IMR-90 (cell line): ENCODE results near the gene SLC7A6.

ENCODE experiments used
- BHLHE40 ChIP-seq: fragments of 150-350 bp; IDR thresholded peaks from 2 replicates; pipeline ENCODE4 v1.6.1; 2016; ENCODE audit warnings: mild to moderate bottlenecking, low read depth, low read length
- CEBPB ChIP-seq: IDR thresholded peaks from 2 replicates; pipeline ENCODE4 v1.6.1; 2012; ENCODE audit warnings: low read depth, low read length, improper control_type of control experiment
- CHD1 ChIP-seq: IDR thresholded peaks from 2 replicates; pipeline ENCODE4 v1.6.1; 2012; ENCODE audit warnings: low read depth, low read length, improper control_type of control experiment
- FOS ChIP-seq: fragments of 150-350 bp; IDR thresholded peaks from 2 replicates; pipeline ENCODE4 v1.6.1; 2016; ENCODE audit warnings: low read depth, low read length
- MAFK ChIP-seq: IDR thresholded peaks from 2 replicates; pipeline ENCODE4 v1.6.1; 2012; ENCODE audit warnings: low read depth, low read length, improper control_type of control experiment
- MAZ ChIP-seq: IDR thresholded peaks from 2 replicates; pipeline ENCODE4 v1.6.1; 2012; ENCODE audit warnings: low read depth, mild to moderate bottlenecking, low read length, improper control_type of control experiment, moderate library complexity, borderline replicate concordance
- MXI1 ChIP-seq: IDR thresholded peaks from 2 replicates; pipeline ENCODE4 v1.6.1; 2012; ENCODE audit warnings: low read depth, mild to moderate bottlenecking, low read length, moderate library complexity, borderline replicate concordance
- NFE2L2 ChIP-seq: fragments of 150-350 bp; IDR thresholded peaks from 2 replicates; pipeline ENCODE4 v1.6.1; 2016; ENCODE audit warnings: low read depth, mild to moderate bottlenecking, low read length
- POLR2A ChIP-seq: IDR thresholded peaks from 2 replicates; pipeline ENCODE4 v1.6.1; 2012; ENCODE audit warnings: mild to moderate bottlenecking, low read depth, low read length
- RAD21 ChIP-seq: IDR thresholded peaks from 2 replicates; pipeline ENCODE4 v1.6.1; 2012; ENCODE audit warnings: low read length, improper control_type of control experiment
- RCOR1 ChIP-seq: IDR thresholded peaks from 2 replicates; pipeline ENCODE4 v1.6.1; 2012; ENCODE audit warnings: mild to moderate bottlenecking, low read length, improper control_type of control experiment; ENCODE audit not compliant: insufficient replicate concordance
- SMC3 ChIP-seq: fragments of 150-350 bp; IDR thresholded peaks from 2 replicates; pipeline ENCODE4 v1.6.1; 2016; ENCODE audit warnings: low read depth, mild to moderate bottlenecking, antibody characterized with exemption, low read length, moderate library complexity
- TF ChIP-seq, protein P1 (sequence below): conservative IDR thresholded peaks from 2 replicates; pipeline ENCODE4 v1.5.1; 2012; ENCODE audit warnings: mild to moderate bottlenecking, low read depth, low read length, improper control_type of control experiment
- TF ChIP-seq, protein P2 (sequence below): fragments of 150-350 bp; IDR thresholded peaks from 2 replicates; pipeline ENCODE4 v1.6.1; 2017; ENCODE audit warnings: mild to moderate bottlenecking, antibody characterized with exemption, low read length, low read depth

DNA sequence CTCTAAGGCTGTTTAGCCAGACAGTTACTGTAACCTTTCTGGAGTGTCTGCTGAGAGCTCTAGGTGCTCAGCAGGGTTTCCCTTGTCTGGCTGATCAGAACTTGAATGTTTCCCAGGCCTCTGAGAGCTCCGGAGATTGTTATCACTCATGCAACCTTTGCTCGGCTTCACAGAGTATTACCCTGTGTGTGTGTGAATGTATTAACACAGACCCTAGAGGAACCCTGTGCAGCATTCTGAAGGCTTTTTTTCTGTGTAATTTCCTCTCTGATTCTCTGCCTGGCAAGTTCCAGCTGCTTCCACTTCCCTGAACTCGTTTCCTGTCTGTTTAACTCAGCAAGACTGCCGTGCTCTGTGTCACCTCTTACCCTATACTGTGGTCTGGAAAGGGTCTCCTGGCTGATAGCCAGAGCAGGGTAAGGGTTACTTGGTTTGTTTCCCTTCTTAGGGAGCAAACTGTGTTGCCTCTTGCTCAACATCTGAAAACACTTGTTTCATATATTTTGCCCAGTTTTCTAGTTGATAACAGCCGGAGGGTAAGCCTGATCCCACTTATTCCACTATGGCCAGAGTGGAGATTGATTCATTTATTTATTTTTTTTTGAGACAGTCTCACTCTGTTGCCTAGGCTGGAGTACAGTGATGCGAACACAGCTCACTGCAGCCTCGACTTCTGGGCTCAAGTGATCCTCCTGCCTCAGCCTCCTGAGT, 68.2 kb downstream of the SLC7A6 start:
- no peak for TF ChIP-seq BHLHE40
- TF ChIP-seq, protein P1, sequence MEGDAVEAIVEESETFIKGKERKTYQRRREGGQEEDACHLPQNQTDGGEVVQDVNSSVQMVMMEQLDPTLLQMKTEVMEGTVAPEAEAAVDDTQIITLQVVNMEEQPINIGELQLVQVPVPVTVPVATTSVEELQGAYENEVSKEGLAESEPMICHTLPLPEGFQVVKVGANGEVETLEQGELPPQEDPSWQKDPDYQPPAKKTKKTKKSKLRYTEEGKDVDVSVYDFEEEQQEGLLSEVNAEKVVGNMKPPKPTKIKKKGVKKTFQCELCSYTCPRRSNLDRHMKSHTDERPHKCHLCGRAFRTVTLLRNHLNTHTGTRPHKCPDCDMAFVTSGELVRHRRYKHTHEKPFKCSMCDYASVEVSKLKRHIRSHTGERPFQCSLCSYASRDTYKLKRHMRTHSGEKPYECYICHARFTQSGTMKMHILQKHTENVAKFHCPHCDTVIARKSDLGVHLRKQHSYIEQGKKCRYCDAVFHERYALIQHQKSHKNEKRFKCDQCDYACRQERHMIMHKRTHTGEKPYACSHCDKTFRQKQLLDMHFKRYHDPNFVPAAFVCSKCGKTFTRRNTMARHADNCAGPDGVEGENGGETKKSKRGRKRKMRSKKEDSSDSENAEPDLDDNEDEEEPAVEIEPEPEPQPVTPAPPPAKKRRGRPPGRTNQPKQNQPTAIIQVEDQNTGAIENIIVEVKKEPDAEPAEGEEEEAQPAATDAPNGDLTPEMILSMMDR: no peak
- TF ChIP-seq, protein P2, sequence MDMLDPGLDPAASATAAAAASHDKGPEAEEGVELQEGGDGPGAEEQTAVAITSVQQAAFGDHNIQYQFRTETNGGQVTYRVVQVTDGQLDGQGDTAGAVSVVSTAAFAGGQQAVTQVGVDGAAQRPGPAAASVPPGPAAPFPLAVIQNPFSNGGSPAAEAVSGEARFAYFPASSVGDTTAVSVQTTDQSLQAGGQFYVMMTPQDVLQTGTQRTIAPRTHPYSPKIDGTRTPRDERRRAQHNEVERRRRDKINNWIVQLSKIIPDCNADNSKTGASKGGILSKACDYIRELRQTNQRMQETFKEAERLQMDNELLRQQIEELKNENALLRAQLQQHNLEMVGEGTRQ: no peak
- TF ChIP-seq MAFK: no peak
- TF ChIP-seq SMC3: no peak
- TF ChIP-seq RCOR1: no peak
- no peak for TF ChIP-seq MAZ
- no peak for TF ChIP-seq CEBPB
- no peak for TF ChIP-seq POLR2A
- TF ChIP-seq MXI1: no peak
- no peak for TF ChIP-seq CHD1
- TF ChIP-seq FOS: no peak
- TF ChIP-seq RAD21: no peak
- TF ChIP-seq NFE2L2: no peak
